Kidney (tissue), 14 donors: ENCODE data around the gene TEX264. TPM values are rescaled to one million over a fixed set of nuclear protein-coding genes. Genes with fewer than 3 reads are reported as not detected.

Experiments
- DNase-seq, 5 donors: peaks; one replicate each; pipeline ENCODE4 v3.0.0-alpha.2; 2013 to 2020
- FAIRE-seq: peaks from 2 replicates; lab custom pipeline; 2012; peaks lifted over from hg19 to GRCh38; lab: Jason Lieb, UNC
- H3K27ac ChIP-seq, 2 donors: one replicate each; pipeline ENCODE4 v1.7.0; 2013; ENCODE audit warnings: low read depth in 2 of 2, low read length in 2 of 2, inconsistent platforms in 1 of 2
- H3K27me3 ChIP-seq: one replicate; pipeline ENCODE4 v1.7.1; 2013; ENCODE audit warnings: low read length, inconsistent platforms; ENCODE audit not compliant: control insufficient read depth, insufficient read depth
- H3K36me3 ChIP-seq, 3 donors: one replicate each; pipeline versions ENCODE4 v1.7.0 to v1.7.1; 2013; ENCODE audit warnings: low read length in 3 of 3, control low read depth in 1 of 3, inconsistent platforms in 1 of 3; ENCODE audit not compliant: insufficient read depth in 3 of 3, control insufficient read depth in 2 of 3
- H3K4me1 ChIP-seq, 3 donors: one replicate each; pipeline versions ENCODE4 v1.7.0 to v1.7.1; 2013; ENCODE audit warnings: low read length in 3 of 3, inconsistent platforms in 1 of 3, low read depth in 1 of 3; ENCODE audit not compliant: control insufficient read depth in 2 of 3, insufficient read depth in 2 of 3
- H3K4me3 ChIP-seq, 3 donors: one replicate each; pipeline versions ENCODE4 v1.7.0 to v1.8.1; 2013; ENCODE audit warnings: low read length in 3 of 3, control low read depth in 1 of 3, inconsistent platforms in 1 of 3
- H3K9ac ChIP-seq, 3 donors: one replicate each; pipeline versions ENCODE4 v1.7.0 to v1.7.1; 2013; ENCODE audit warnings: low read length in 3 of 3, control low read depth in 1 of 3, inconsistent platforms in 1 of 3
- H3K9me3 ChIP-seq, 3 donors: one replicate each; pipeline versions ENCODE4 v1.7.0 to v1.7.1; 2013; ENCODE audit warnings: low read length in 3 of 3, control low read depth in 1 of 3, inconsistent platforms in 1 of 3; ENCODE audit not compliant: control insufficient read depth in 2 of 3, insufficient read depth in 1 of 3
- intact Hi-C: fragments of 100-400 bp; cut with DNase I; formaldehyde crosslinking; loops from one replicate; pipeline ENCODE4 v1.11.1; 2022
- polyA plus RNA-seq: library from polyadenylated mRNA; stranded (reverse); fragments of 350-450 nt; fragmentation: Illumina TruSeq; extraction: RNeasy Lipid Tissue Mini Kit (QIAGEN cat#74804); gene quantifications from one replicate; pipeline ENCODE4 v1.2.3, GENCODE V29; 2014; ENCODE audit warnings: low read depth, low replicate concordance; ENCODE audit not compliant: insufficient read depth
- total RNA-seq: library from RNA; stranded (reverse); fragmentation: NEBNext Ultra II Directional; extraction: Animal tissue kit (Norgen Biotek cat#: 25700); gene quantifications from one replicate; pipeline ENCODE4 v1.2.1, GENCODE V29; 2021
- TF ChIP-seq, protein P1 (sequence below): IDR thresholded peaks from 3 replicates; pipeline ENCODE4 v1.5.1; 2012; ENCODE audit warnings: mild to moderate bottlenecking, moderate library complexity, borderline replicate concordance; ENCODE audit not compliant: insufficient read depth; ENCODE audit errors: extremely low read depth
- donor health status: control.
- donor health status: control.
- donor health status: control.
- donor health status: control.
- donor health status: control.
- donor health status: DM: yes; HTN: yes; CAD: no.
- donor health status: Normal renal cell carcinoma (clear cell type).

The TEX264 gene
- total and polyA plus RNA-seq, 2 donors from 2014 or later: 68.0 to 208 TPM

DNA sequence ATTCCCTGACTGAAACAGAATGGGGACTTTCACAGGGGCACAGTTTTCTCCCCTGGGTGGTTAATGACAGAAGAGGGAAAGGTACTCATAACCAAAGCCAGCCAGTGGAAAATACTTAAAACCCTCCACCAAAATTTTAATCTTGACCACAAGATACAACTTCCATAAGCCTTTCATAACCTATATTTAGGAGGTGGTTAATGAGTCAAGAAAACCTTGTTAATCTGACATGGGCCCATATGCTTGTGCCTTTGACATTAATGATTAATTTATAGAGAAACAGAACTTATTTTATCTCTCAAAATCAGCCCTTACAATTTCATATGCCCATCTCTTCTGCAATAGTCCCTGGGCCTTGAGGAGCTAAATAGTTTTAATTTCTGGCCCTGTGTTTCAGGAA is 76.8 kb downstream of the TEX264 start:
- intact Hi-C loops: no loop called here
- H3K9me3 ChIP-seq: no peaks in the 10 kb centered on the region
- FAIRE-seq (no peak), DNase-seq (no peak)
- H3K9ac ChIP-seq: no peak overlapping the region
- H3K27me3 ChIP-seq: no peaks in the 10 kb centered on the region
- no peaks in the 10 kb centered on the region for H3K4me1 ChIP-seq
- no peaks in the 10 kb centered on the region for H3K36me3 ChIP-seq
- no peak overlapping the region for H3K27ac ChIP-seq
- TF ChIP-seq, protein P1, sequence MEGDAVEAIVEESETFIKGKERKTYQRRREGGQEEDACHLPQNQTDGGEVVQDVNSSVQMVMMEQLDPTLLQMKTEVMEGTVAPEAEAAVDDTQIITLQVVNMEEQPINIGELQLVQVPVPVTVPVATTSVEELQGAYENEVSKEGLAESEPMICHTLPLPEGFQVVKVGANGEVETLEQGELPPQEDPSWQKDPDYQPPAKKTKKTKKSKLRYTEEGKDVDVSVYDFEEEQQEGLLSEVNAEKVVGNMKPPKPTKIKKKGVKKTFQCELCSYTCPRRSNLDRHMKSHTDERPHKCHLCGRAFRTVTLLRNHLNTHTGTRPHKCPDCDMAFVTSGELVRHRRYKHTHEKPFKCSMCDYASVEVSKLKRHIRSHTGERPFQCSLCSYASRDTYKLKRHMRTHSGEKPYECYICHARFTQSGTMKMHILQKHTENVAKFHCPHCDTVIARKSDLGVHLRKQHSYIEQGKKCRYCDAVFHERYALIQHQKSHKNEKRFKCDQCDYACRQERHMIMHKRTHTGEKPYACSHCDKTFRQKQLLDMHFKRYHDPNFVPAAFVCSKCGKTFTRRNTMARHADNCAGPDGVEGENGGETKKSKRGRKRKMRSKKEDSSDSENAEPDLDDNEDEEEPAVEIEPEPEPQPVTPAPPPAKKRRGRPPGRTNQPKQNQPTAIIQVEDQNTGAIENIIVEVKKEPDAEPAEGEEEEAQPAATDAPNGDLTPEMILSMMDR: no peak
- no peak overlapping the region for H3K4me3 ChIP-seq

DNA sequence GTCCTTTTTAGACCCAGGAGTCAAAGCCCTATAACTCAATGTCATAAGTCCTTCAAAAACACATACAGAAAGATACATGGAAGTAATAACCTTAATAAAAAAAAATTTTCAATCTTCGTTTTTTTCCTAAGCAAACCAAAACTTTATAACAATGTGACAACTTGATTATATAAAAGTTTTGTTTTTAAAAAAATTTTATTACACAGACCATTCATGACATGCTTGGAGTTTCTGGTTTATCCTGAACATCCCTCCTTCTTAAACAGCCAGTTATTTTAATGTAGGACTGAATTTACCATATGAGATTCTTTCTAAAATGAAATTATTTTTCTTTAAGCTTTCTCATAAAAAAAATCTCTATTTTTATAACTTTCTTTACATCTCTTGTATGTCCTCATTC is 77.3 kb downstream of the TEX264 start:
- Histone ChIP-seq H3K4me3 (no peak overlapping the region), H3K9ac (no peak overlapping the region), H3K4me1 (no peaks in the 10 kb centered on the region), H3K27ac (no peak overlapping the region), H3K27me3 (no peaks in the 10 kb centered on the region), H3K9me3 (no peaks in the 10 kb centered on the region), H3K36me3 (no peaks in the 10 kb centered on the region)
- TF ChIP-seq, protein P1: no peak
- no peak for DNase-seq
- no peak for FAIRE-seq
- intact Hi-C loops: no loop called here

DNA sequence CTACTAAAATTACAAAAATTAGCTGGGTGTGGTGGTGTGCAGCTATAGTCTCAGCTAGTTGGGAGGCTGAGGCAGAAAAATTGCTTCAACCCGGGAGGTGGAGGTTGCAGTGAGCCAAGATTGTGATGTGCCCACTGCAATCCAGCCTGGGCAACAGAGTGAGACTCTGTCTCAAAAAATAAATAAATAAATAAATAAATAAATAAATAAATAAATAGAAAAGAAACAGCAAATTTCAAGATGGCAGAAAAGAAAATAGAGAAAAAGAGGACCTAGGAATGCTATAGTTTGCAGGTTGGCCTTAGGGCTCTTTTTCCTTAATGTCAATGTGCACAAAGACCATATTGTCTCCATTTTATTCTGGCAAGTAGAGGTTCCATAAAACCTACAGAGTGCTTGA is 79.8 kb downstream of the TEX264 start:
- FAIRE-seq (no peak), DNase-seq (no peak)
- Histone ChIP-seq H3K36me3 (no peaks in the 10 kb centered on the region), H3K27ac (no peak overlapping the region), H3K4me1 (peaks cover 0 to 5% (median 0%) of the 10 kb centered on the region in 3 donors), H3K9me3 (peaks cover 0 to 4% (median 0%) of the 10 kb centered on the region in 3 donors), H3K9ac (no peak overlapping the region), H3K27me3 (no peaks in the 10 kb centered on the region), H3K4me3 (no peak overlapping the region)
- TF ChIP-seq, protein P1: no peak
- intact Hi-C loops: no loop called here

DNA sequence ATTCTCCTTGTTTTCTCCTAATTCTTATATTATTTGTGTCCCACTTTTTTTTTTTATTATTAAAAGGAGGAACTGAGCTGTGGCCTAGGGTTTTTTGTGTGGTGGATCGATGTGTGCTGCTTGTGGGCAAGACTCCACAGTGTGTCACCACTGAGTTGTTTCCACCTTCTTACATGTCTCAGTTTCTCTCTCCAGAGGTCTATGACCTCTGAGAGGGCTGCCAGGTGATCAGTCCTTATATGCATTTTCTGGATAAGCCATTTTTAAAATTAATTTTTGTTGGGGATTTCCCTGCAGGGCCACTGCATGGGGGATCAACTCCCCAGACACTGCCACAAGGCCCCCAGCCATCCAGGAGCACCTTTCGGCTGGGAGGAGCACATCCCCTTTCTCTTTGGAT is 80.2 kb downstream of the TEX264 start:
- intact Hi-C loops: no loop called here
- FAIRE-seq (no peak), DNase-seq (no peak)
- Histone ChIP-seq H3K36me3 (no peaks in the 10 kb centered on the region), H3K27ac (no peak overlapping the region), H3K9me3 (peaks cover 0 to 4% (median 0%) of the 10 kb centered on the region in 3 donors), H3K4me1 (peaks cover 0 to 5% (median 0%) of the 10 kb centered on the region in 3 donors), H3K4me3 (no peak overlapping the region), H3K9ac (no peak overlapping the region), H3K27me3 (no peaks in the 10 kb centered on the region)
- TF ChIP-seq, protein P1: no peak
